T-helper 2 cell treated with Interferon-gamma antibody and Interleukin-4, amounts not matched to agents 5 μg/mL and 100 μg/mL, for 36 hours (primary cell): ENCODE data around the gene ANKDD1A.

ENCODE experiments used
- DNase-seq: peaks from one replicate; pipeline ENCODE4 v3.0.0; 2021; ENCODE audit warnings: low spot score
- H3K27ac Mint-ChIP-seq: one replicate; pipeline ENCODE4 v1.8.0; 2021; ENCODE audit warnings: mild to moderate bottlenecking, mixed read lengths
- H3K27me3 Mint-ChIP-seq: one replicate; pipeline ENCODE4 v1.8.0; 2021; ENCODE audit warnings: low read depth, mixed read lengths
- H3K36me3 Mint-ChIP-seq: one replicate; pipeline ENCODE4 v1.8.0; 2021; ENCODE audit warnings: low read depth, mixed read lengths
- H3K4me1 Mint-ChIP-seq: one replicate; pipeline ENCODE4 v1.8.0; 2021; ENCODE audit warnings: low read depth, mixed read lengths
- H3K4me3 Mint-ChIP-seq: one replicate; pipeline ENCODE4 v1.8.0; 2022; ENCODE audit warnings: mild to moderate bottlenecking, moderate library complexity, mixed read lengths
- H3K9me3 Mint-ChIP-seq: one replicate; pipeline ENCODE4 v1.8.0; 2021; ENCODE audit warnings: mixed read lengths

ANKDD1A gene

GRCh38 chr15:64985366-64986033, 73.8 kb downstream of the ANKDD1A start:
- Mint-ChIP-seq H3K27ac (no peak overlapping the region), H3K4me1 (peaks cover 38% of the 10 kb centered on the region), H3K27me3 (no peaks in the 10 kb centered on the region), H3K9me3 (no peaks in the 10 kb centered on the region), H3K36me3 (peaks cover 16% of the 10 kb centered on the region), H3K4me3 (no peak overlapping the region)
- no peak for DNase-seq

- Mint-ChIP-seq H3K36me3 (peaks cover 9% of the 10 kb centered on the region), H3K4me1 (peaks cover 39% of the 10 kb centered on the region), H3K27ac (no peak overlapping the region), H3K9me3 (no peaks in the 10 kb centered on the region), H3K27me3 (no peaks in the 10 kb centered on the region), H3K4me3 (no peak overlapping the region)
- no peak for DNase-seq
Measured at GRCh38 chr15:64987136-64987535, 75.4 kb downstream of the ANKDD1A start.

- Mint-ChIP-seq H3K36me3 (peaks cover 9% of the 10 kb centered on the region), H3K9me3 (no peaks in the 10 kb centered on the region), H3K4me3 (peak within 1 kb of the TSS; percentile 97), H3K27me3 (no peaks in the 10 kb centered on the region), H3K27ac (peak within 1 kb of the TSS; percentile 90), H3K4me1 (peaks cover 41% of the 10 kb centered on the region)
- DNase-seq, result peak; percentile 93
Measured at GRCh38 chr15:64989416-64990167, 77.9 kb downstream of the ANKDD1A start, which contains the start of gene SPG21. SPG21 (minus strand) TSS chr15:64989914; CDS start chr15:64983569, 6,345 bp downstream.

- Mint-ChIP-seq H3K9me3 (no peaks in the 10 kb centered on the region), H3K36me3 (peaks cover 9% of the 10 kb centered on the region), H3K27ac (peak overlapping the region; percentile 90), H3K4me1 (peaks cover 38% of the 10 kb centered on the region), H3K4me3 (peak overlapping the region; percentile 89), H3K27me3 (no peaks in the 10 kb centered on the region)
- no peak for DNase-seq
Measured at GRCh38 chr15:64990168-64990470, 78.4 kb downstream of the ANKDD1A start.

GRCh38 chr15:64991536-64992135, 79.9 kb downstream of the ANKDD1A start:
- Mint-ChIP-seq H3K27ac (no peak overlapping the region), H3K36me3 (peaks cover 6% of the 10 kb centered on the region), H3K4me3 (peak overlapping the region; percentile 11), H3K27me3 (no peaks in the 10 kb centered on the region), H3K9me3 (no peaks in the 10 kb centered on the region), H3K4me1 (peaks cover 30% of the 10 kb centered on the region)
- no peak for DNase-seq

GRCh38 chr15:64993290-64993689, 81.6 kb downstream of the ANKDD1A start:
- H3K4me3 Mint-ChIP-seq, result peak overlapping the region; percentile 55
- no peaks in the 10 kb centered on the region for H3K27me3 Mint-ChIP-seq

GRCh38 chr15:64997066-64997465, 85.4 kb downstream of the ANKDD1A start:
- H3K9me3 Mint-ChIP-seq, result no peaks in the 10 kb centered on the region
- H3K4me1 Mint-ChIP-seq, result peaks cover 5% of the 10 kb centered on the region
- H3K27me3 Mint-ChIP-seq, result no peaks in the 10 kb centered on the region
- no peak for DNase-seq
- no peaks in the 10 kb centered on the region for H3K36me3 Mint-ChIP-seq
- no peak overlapping the region for H3K27ac Mint-ChIP-seq
- no peak overlapping the region for H3K4me3 Mint-ChIP-seq

More at GRCh38 chr15:64993290-64993689, 81.6 kb downstream of the ANKDD1A start:
- no peak for DNase-seq
- Mint-ChIP-seq H3K9me3 (no peaks in the 10 kb centered on the region), H3K36me3 (peaks cover 2% of the 10 kb centered on the region), H3K27ac (peak overlapping the region; percentile 16), H3K4me1 (peaks cover 21% of the 10 kb centered on the region)

GRCh38 chr15:64997745-64998375, 86.2 kb downstream of the ANKDD1A start:
- Mint-ChIP-seq H3K36me3 (peaks cover 1% of the 10 kb centered on the region), H3K27me3 (no peaks in the 10 kb centered on the region), H3K9me3 (no peaks in the 10 kb centered on the region), H3K4me3 (no peak overlapping the region), H3K27ac (no peak overlapping the region), H3K4me1 (peaks cover 4% of the 10 kb centered on the region)
- no peak for DNase-seq

GRCh38 chr15:65004993-65005392, 93.3 kb downstream of the ANKDD1A start:
- peaks cover 8% of the 10 kb centered on the region for H3K36me3 Mint-ChIP-seq
- no peak for DNase-seq
- no peaks in the 10 kb centered on the region for H3K9me3 Mint-ChIP-seq
- no peaks in the 10 kb centered on the region for H3K27me3 Mint-ChIP-seq
- H3K27ac Mint-ChIP-seq, result no peak overlapping the region
- no peak overlapping the region for H3K4me3 Mint-ChIP-seq
- H3K4me1 Mint-ChIP-seq, result no peaks in the 10 kb centered on the region

GRCh38 chr15:65006876-65007275, 95.2 kb downstream of the ANKDD1A start:
- no peaks in the 10 kb centered on the region for H3K4me1 Mint-ChIP-seq
- H3K27ac Mint-ChIP-seq, result no peak overlapping the region
- peaks cover 10% of the 10 kb centered on the region for H3K36me3 Mint-ChIP-seq
- H3K4me3 Mint-ChIP-seq, result no peak overlapping the region
- H3K27me3 Mint-ChIP-seq, result no peaks in the 10 kb centered on the region
- H3K9me3 Mint-ChIP-seq, result no peaks in the 10 kb centered on the region
- no peak for DNase-seq
